Colonic mucosa (tissue), 4 donors: ENCODE measurements around the gene AICDA. TPM values are rescaled to one million over a fixed set of nuclear protein-coding genes. Genes with fewer than 3 reads are reported as not detected.
"Not testable (repeated sequence)": the region's sequence is repeated elsewhere in the genome, so short reads cannot be mapped to it uniquely, and the experiment has no call there.

Experiments used
- DNase-seq: peaks from one replicate; pipeline ENCODE4 v3.0.0-alpha.2; 2020
- H3K27ac ChIP-seq: fragments of 200-600 bp; one replicate; pipeline ENCODE4 v1.8.0; 2021
- H3K27me3 ChIP-seq: fragments of 200-600 bp; one replicate; pipeline ENCODE4 v1.8.0; 2021
- H3K36me3 ChIP-seq: fragments of 200-600 bp; one replicate; pipeline ENCODE4 v1.8.0; 2021
- H3K4me1 ChIP-seq: fragments of 200-600 bp; one replicate; pipeline ENCODE4 v1.8.0; 2021; ENCODE audit warnings: mild to moderate bottlenecking
- H3K4me3 ChIP-seq: fragments of 200-600 bp; one replicate; pipeline ENCODE4 v1.8.0; 2021
- H3K9ac ChIP-seq, 2 donors: one replicate each; pipeline ENCODE4 v1.7.0; 2013; ENCODE audit warnings: control low read depth in 2 of 2, low read depth in 2 of 2, low read length in 2 of 2
- H3K9me3 ChIP-seq: fragments of 200-600 bp; one replicate; pipeline ENCODE4 v1.8.0; 2021
- CTCF ChIP-seq: fragments of 200-600 bp; IDR thresholded peaks from one replicate; pipeline ENCODE4 v1.8.0; 2022; ENCODE audit warnings: antibody characterized with exemption, mild to moderate bottlenecking
- intact Hi-C: fragments of 100-400 bp; cut with DNase I; formaldehyde crosslinking; loops from one replicate; pipeline ENCODE4 v1.14.1; 2022
- total RNA-seq, 2 donors: library from RNA; stranded (reverse); fragmentation: NEBNext Ultra II Directional in 1 of 2; extraction: Animal tissue kit (Norgen Biotek cat#: 25700) in 1 of 2; gene quantifications; one replicate each; pipeline ENCODE4 v1.2.1, GENCODE V29; 2021
- donor health status: healthy.
- donor health status: DM: no; HTN: no; CAD: no.
- donor health status: DM: no; HTN: no; CAD: no.

Gene AICDA
- total RNA-seq, 2 donors from 2014 or later: not detected

DNA sequence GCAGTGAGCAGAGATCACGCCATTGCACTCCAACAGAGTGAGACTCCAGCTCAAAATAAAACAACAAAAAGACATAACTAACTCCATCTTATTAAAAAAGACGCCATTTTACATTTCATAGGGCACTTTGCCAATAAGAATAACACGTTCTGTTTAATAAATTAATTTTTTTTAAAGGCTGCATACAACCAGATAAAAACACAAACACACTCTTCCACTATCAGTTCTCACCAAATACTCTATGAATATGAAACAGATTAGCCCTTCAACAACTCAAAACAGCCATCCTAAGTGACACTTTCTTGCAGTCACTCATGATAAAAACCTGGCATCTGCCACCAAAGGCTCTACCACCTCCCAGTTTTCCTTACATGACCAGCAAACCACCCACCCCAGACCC is 16.1 kb downstream of the AICDA start:
- no peaks in the 10 kb centered on the region for H3K27me3 ChIP-seq
- no peak overlapping the region for H3K27ac ChIP-seq
- H3K4me1 ChIP-seq: no peaks in the 10 kb centered on the region
- no peak overlapping the region for H3K9ac ChIP-seq
- no peak for DNase-seq
- intact Hi-C loops: no loop called here
- H3K9me3 ChIP-seq: no peaks in the 10 kb centered on the region
- H3K4me3 ChIP-seq: no peak overlapping the region
- TF ChIP-seq CTCF: no peak
- no peaks in the 10 kb centered on the region for H3K36me3 ChIP-seq

DNA sequence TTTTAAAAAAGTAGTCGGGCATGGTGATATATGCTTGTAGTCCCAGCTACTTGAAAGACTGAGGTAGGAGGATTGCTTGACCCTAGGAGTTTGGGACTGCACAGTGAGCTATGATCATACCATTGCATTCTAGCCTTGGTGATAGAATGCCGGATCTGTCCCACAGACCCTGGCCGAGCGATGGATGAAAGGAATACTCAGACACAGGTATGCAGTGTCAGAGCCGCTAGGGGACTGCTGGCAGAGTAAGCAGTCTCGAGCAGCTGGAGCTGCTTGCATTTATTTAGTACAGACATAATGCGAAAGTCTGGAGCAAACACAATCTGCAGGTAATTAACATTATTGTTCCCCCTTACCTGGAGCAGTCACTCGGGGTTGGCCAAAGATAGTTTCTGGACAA is 18.6 kb downstream of the AICDA start:
- Histone ChIP-seq H3K36me3 (no peaks in the 10 kb centered on the region), H3K27ac (no peak overlapping the region), H3K4me3 (no peak overlapping the region), H3K4me1 (no peaks in the 10 kb centered on the region), H3K9me3 (no peaks in the 10 kb centered on the region), H3K9ac (no peak overlapping the region), H3K27me3 (no peaks in the 10 kb centered on the region)
- intact Hi-C loops: no loop called here
- TF ChIP-seq CTCF: no peak
- no peak for DNase-seq

DNA sequence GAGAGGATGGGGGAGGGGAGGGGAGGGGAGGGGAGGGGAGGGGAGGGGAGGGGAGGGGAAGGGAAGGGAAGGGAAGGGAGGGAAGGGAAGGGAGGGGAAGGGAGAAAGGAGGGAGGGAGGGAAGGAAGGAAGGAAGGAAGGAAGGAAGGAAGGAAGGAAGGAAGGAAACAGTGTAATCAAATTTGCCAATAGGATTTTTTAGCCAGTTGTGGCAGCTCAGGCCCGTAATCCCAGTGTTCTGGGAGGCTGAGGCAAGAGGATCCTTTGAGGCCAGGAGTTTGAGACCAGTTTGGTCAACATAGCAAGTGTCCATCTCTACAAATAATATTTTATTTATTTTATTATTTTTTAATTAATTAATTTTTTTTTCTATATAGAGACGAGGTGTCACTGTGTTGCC is 19.4 kb downstream of the AICDA start:
- TF ChIP-seq CTCF: no peak
- H3K36me3 ChIP-seq: no peaks in the 10 kb centered on the region
- no peaks in the 10 kb centered on the region for H3K4me1 ChIP-seq
- H3K9me3 ChIP-seq: no peaks in the 10 kb centered on the region
- intact Hi-C loops: no loop called here
- no peak overlapping the region for H3K27ac ChIP-seq
- H3K4me3 ChIP-seq: no peak overlapping the region
- no peak overlapping the region for H3K9ac ChIP-seq
- no peak for DNase-seq
- H3K27me3 ChIP-seq: no peaks in the 10 kb centered on the region

DNA sequence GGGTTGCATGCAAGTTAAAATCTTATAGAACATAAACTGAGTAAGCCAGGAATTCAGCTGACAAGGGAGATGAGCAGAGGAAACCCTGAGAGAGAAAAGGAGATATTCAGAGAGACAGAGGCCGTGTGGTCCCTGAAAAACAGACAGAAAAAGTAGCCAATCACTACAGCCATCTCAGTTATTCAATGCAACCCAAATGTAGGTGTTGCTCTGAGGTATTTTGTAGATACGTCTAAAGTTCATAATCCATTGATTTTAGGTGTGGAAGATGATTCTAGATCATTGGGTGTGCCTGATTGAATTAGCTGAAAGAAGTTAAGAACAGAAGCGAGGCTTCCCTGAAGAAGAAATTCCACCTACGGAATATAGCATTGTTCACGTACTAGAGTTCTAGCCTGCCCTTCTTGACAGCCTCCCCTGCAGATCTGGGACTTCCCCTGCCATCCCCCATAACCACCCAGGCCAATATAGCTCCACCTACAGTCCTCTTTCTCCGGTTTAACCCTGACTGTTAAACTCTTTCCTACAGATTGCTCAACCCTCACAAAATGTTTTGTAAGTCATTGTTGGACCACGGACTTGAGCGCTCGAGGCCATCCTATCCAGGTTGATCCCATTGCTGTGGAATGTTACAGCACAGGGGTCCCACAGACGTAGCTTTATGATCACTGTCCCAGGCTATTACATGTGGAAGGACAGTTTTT is 21.7 kb downstream of the AICDA start:
- H3K27ac ChIP-seq: no peak overlapping the region
- H3K4me3 ChIP-seq: no peak overlapping the region
- no peaks in the 10 kb centered on the region for H3K4me1 ChIP-seq
- no peak overlapping the region for H3K9ac ChIP-seq
- TF ChIP-seq CTCF: no peak
- DNase-seq: no peak
- H3K36me3 ChIP-seq: no peaks in the 10 kb centered on the region
- no peaks in the 10 kb centered on the region for H3K27me3 ChIP-seq
- intact Hi-C loops: no loop called here
- H3K9me3 ChIP-seq: no peaks in the 10 kb centered on the region

DNA sequence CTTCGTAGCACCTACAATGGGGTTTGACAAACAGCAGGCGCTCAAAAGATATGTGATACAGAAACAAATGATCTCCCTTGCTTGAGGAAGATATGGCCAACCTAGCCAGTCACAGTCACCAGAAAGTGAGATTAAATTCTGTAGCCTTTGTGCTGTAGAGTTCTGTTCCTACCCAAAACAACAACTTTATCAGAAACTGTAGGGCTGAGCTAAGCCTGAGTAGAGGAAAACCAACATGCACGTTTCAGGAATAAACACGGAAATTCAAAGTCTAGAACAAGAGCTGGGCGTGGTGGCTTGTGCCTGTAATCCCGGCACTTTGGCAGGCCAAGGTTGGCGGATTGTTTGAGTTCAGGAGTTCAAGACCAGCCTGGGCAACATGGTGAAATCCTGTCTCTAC is 23.0 kb downstream of the AICDA start:
- Histone ChIP-seq H3K27ac (no peak overlapping the region), H3K27me3 (no peaks in the 10 kb centered on the region), H3K4me1 (no peaks in the 10 kb centered on the region), H3K9ac (no peak overlapping the region), H3K4me3 (no peak overlapping the region), H3K36me3 (no peaks in the 10 kb centered on the region), H3K9me3 (no peaks in the 10 kb centered on the region)
- no peak for DNase-seq
- no peak for TF ChIP-seq CTCF
- intact Hi-C loops: no loop called here

DNA sequence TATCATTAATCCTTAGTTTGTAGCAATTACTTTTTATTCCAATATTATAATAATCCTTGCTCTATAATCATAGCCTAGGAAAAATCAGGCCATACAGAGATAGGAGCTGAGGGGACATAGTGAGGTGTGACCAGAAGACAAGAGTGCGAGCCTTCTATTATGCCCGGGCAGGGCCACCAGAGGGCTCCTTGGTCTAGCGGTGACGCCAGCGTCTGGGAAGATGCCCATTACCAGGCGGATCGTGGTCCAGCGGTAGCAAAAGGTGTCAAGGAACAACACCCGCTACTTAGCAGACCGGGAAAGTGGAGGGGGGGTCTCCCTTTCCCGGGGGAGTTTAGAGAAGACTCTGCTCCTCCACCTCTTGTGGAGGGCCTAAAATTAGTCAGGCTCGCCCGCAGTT is 28.2 kb downstream of the AICDA start:
- H3K27me3 ChIP-seq, H3K36me3 ChIP-seq, H3K9me3 ChIP-seq, H3K4me1 ChIP-seq, H3K27ac ChIP-seq, H3K9ac ChIP-seq, DNase-seq, intact Hi-C loops, H3K4me3 ChIP-seq: not testable (repeated sequence)
